ENCODE results near the gene PCDH12. TPM values are rescaled to one million over a fixed set of nuclear protein-coding genes. Genes with fewer than 3 reads are reported as not detected.

PCDH12 gene
- total and polyA plus RNA-seq, 2 of the 8 experiments (the other 6 are each of a cell fraction or from before 2014, with no cell fraction given): 0.06 to 0.17 TPM

- H4K20me1 ChIP-seq (replicated peaks in 1 of 2; ENCODE audit: control insufficient read depth in 1 of 2, insufficient read depth in 2 of 2, low read length in 2 of 2): peaks cover 0 to 5% of the 10 kb centered on the region in 2 experiments
- FAIRE-seq: no peak
- TF ChIP-seq EP300 (IDR thresholded peaks at IDR 0.05; ENCODE audit: borderline replicate concordance in 1 of 2, low read depth in 2 of 2, low read length in 2 of 2) (no peak), SP4 (IDR thresholded peaks at IDR 0.05; ENCODE audit: low read length) (no peak), RXRA (IDR thresholded peaks at IDR 0.05; ENCODE audit: insufficient read depth, low read depth, low read length) (no peak), MAX (IDR thresholded peaks at IDR 0.05) (no peak), CBX8 (IDR thresholded peaks at IDR 0.05; ENCODE audit: borderline replicate concordance, low read depth, low read length) (no peak), SP2 (IDR thresholded peaks at IDR 0.05; ENCODE audit: low read length) (no peak), RBBP5 (IDR thresholded peaks at IDR 0.05; ENCODE audit: borderline replicate concordance, low read depth, low read length) (no peak), CEBPB (IDR thresholded peaks at IDR 0.05; ENCODE audit: low read depth, low read length) (no peak), E2F6 (IDR thresholded peaks at IDR 0.05) (no peak), RAD21 (IDR thresholded peaks at IDR 0.05 in 1 of 2, conservative IDR thresholded peaks at IDR 0.05 in 1 of 2; ENCODE audit: low read depth in 2 of 2, low read length in 2 of 2) (no peak), TEAD4 (IDR thresholded peaks at IDR 0.05; ENCODE audit: low read depth, low read length) (no peak), HDAC2 (IDR thresholded peaks at IDR 0.05; ENCODE audit: borderline replicate concordance in 1 of 2, low read depth in 2 of 2, low read length in 2 of 2) (no peak)
Measured at GRCh38 chr5:141935538-141935937, 22.5 kb downstream of the PCDH12 start.

More at GRCh38 chr5:141935538-141935937, 22.5 kb downstream of the PCDH12 start:
- H4K5ac ChIP-seq (ENCODE audit: insufficient read length, low read depth, low read length): no peak overlapping the region
- WGBS, 2 experiments (ENCODE audit: extremely low coverage in 1 of 2, insufficient coverage in 1 of 2, insufficient read length in 1 of 2, insufficient replicate concordance in 2 of 2, low coverage in 1 of 2, low lambda C conversion rate in 2 of 2, missing lambda C conversion rate in 1 of 2): 91% methylated on average over 4 of the region's 4 CpGs; no CpG with 5 or more reads in 1 of the 2 experiments
- ChIA-PET CTCF (ENCODE audit: partially characterized antibody) (interaction anchor here (1.5 to 20.8 kb wide), 3 partner anchors 13 to 244 kb away, joined by 4 to 324 read pairs (median 6); partner anchors contain the start of gene PCDH12), POLR2A (ENCODE audit: partially characterized antibody) (interaction anchor here (1.5 to 2.5 kb wide), 3 partner anchors 10 to 12 kb away, joined by 4 to 10 read pairs (median 4); partner anchors contain the start of gene DELE1)
- H3K9ac ChIP-seq (replicated peaks in 1 of 4; ENCODE audit: extremely low read depth in 1 of 4, low read depth in 3 of 4, low read length in 3 of 4): no peak overlapping the region
- H3K56ac ChIP-seq (replicated peaks; ENCODE audit: insufficient read length, low read depth, low read length): no peak overlapping the region
- H3K14ac ChIP-seq (ENCODE audit: insufficient read length): no peak overlapping the region
- no peaks in the 10 kb centered on the region for H3K79me1 ChIP-seq (ENCODE audit: low read depth, low read length)
- no peak overlapping the region for H3K4me2 ChIP-seq (ENCODE audit: insufficient read depth in 1 of 2, low read depth in 2 of 2, low read length in 2 of 2)
- H3K36me3 ChIP-seq (ENCODE audit: control insufficient read depth in 2 of 4, insufficient read depth in 4 of 4, low read length in 3 of 4): peaks cover 20 to 74% (median 66%) of the 10 kb centered on the region in 4 experiments
- no peak overlapping the region for H4K91ac ChIP-seq (replicated peaks; ENCODE audit: insufficient read length, low read length)
- H3K18ac ChIP-seq (ENCODE audit: extremely low read depth, low read length): no peak overlapping the region
- H3K27ac ChIP-seq (ENCODE audit: low read depth, low read length): no peak overlapping the region; the same call in 1 of the 2 replicates
- no peaks in the 10 kb centered on the region for H3K23me2 ChIP-seq (ENCODE audit: low read depth, low read length)
- H4K8ac ChIP-seq (ENCODE audit: extremely low read depth, insufficient read depth, low read length): no peak overlapping the region
- H3K4me3 ChIP-seq (ENCODE audit: extremely low read depth in 1 of 4, insufficient read depth in 2 of 4, low read depth in 3 of 4, low read length in 4 of 4): no peak overlapping the region
- H2BK12ac ChIP-seq (ENCODE audit: low read depth, low read length): no peak overlapping the region
- no peak overlapping the region for H2AK5ac ChIP-seq (ENCODE audit: low read depth, low read length)
- H3K23ac ChIP-seq (ENCODE audit: insufficient read length): no peak overlapping the region
- no peak overlapping the region for H2BK15ac ChIP-seq (ENCODE audit: low read length)
- no peak overlapping the region for H3K4ac ChIP-seq (replicated peaks; ENCODE audit: insufficient read length, low read depth, low read length)
- no peak for DNase-seq (ENCODE audit: low read depth in 1 of 2, low spot score in 2 of 2)
- H2BK20ac ChIP-seq (ENCODE audit: low read length): no peak overlapping the region
- no peaks in the 10 kb centered on the region for H3K27me3 ChIP-seq (replicated peaks in 1 of 4; ENCODE audit: control insufficient read depth in 3 of 4, extremely low read depth in 1 of 4, insufficient read depth in 3 of 4, low read length in 3 of 4)
- no peak overlapping the region for H2BK5ac ChIP-seq (ENCODE audit: low read depth, low read length)
- no peak overlapping the region for H2AFZ ChIP-seq (ENCODE audit: low read length)
- H3K79me2 ChIP-seq (ENCODE audit: control insufficient read depth in 1 of 2, insufficient read depth in 2 of 2, low read length in 2 of 2): no peaks in the 10 kb centered on the region
- no peaks in the 10 kb centered on the region for H3K9me3 ChIP-seq (ENCODE audit: insufficient read depth in 2 of 2, low read depth in 1 of 2, low read length in 1 of 2)
- no peaks in the 10 kb centered on the region for H3K4me1 ChIP-seq (replicated peaks in 1 of 4; ENCODE audit: control insufficient read depth in 3 of 4, insufficient read depth in 4 of 4, low read length in 3 of 4)
- H2BK120ac ChIP-seq (replicated peaks; ENCODE audit: low read depth, low read length): no peak overlapping the region
